Naive B cell (primary cell): Measurements from ENCODE around the gene PRKCE. TPM values are rescaled to one million over a fixed set of nuclear protein-coding genes. Genes with fewer than 3 reads are reported as not detected.

Source experiments
- ATAC-seq, 2 donors: fragments of 150-1000 bp; cut with Tn5 transposase; 2 replicates each; pipeline ENCODE4 v1.10.0; 2021; ENCODE audit warnings: low read depth in 2 of 2, mild to moderate bottlenecking in 2 of 2, moderate library complexity in 2 of 2
- DNase-seq: peaks from one replicate; pipeline ENCODE4 v3.0.0; 2022
- H3K27ac Mint-ChIP-seq, 6 donors: one replicate each; pipeline ENCODE4 v1.8.0; 2020 to 2022; ENCODE audit warnings: mild to moderate bottlenecking in 6 of 6, mixed read lengths in 6 of 6, moderate library complexity in 5 of 6, inconsistent platforms in 2 of 6
- H3K27me3 Mint-ChIP-seq, 3 donors: one replicate each; pipeline ENCODE4 v1.8.0; 2021 to 2022; ENCODE audit warnings: mixed read lengths in 3 of 3, mild to moderate bottlenecking in 1 of 3
- H3K36me3 Mint-ChIP-seq, 2 donors: one replicate each; pipeline ENCODE4 v1.8.0; 2020 to 2022; ENCODE audit warnings: mixed read lengths in 2 of 2, inconsistent platforms in 1 of 2, mild to moderate bottlenecking in 1 of 2
- H3K4me1 Mint-ChIP-seq, 3 donors: one replicate each; pipeline ENCODE4 v1.8.0; 2020 to 2022; ENCODE audit warnings: mixed read lengths in 3 of 3, inconsistent platforms in 1 of 3, mild to moderate bottlenecking in 1 of 3, moderate library complexity in 1 of 3
- H3K4me3 Mint-ChIP-seq, 8 donors: one replicate each; pipeline ENCODE4 v1.8.0; 2020 to 2022; ENCODE audit warnings: mild to moderate bottlenecking in 8 of 8, mixed read lengths in 8 of 8, moderate library complexity in 8 of 8, inconsistent platforms in 2 of 8
- H3K9me3 Mint-ChIP-seq, 7 donors: one replicate each; pipeline ENCODE4 v1.8.0; 2020 to 2022; ENCODE audit warnings: mixed read lengths in 7 of 7, mild to moderate bottlenecking in 5 of 7, inconsistent platforms in 2 of 7, moderate library complexity in 1 of 7
- polyA plus RNA-seq, 6 donors: library from polyadenylated mRNA; unstranded; fragments of 300-500 nt; fragmentation: Illumina TruSeq; gene quantifications; one replicate each; pipeline ENCODE4 v1.2.3, GENCODE V29; 2021; ENCODE audit warnings: low read depth in 6 of 6

PRKCE gene
- polyA plus RNA-seq, 6 donors from 2014 or later = 14.8 to 33.3 (median 23.2) TPM

- DNase-seq (peak; percentile 16), ATAC-seq (peak; percentile 85 to 89)
- Mint-ChIP-seq H3K9me3 (no peaks in the 10 kb centered on the region), H3K4me3 (peak overlapping the region; percentile 54 to 86 (median 72)), H3K36me3 (no peaks in the 10 kb centered on the region), H3K27ac (peak overlapping the region; percentile 84 to 97 (median 94)), H3K4me1 (peaks cover 49 to 70% (median 54%) of the 10 kb centered on the region in 3 donors), H3K27me3 (no peaks in the 10 kb centered on the region)
Measured at GRCh38 chr2:45919711-45920111, 268.2 kb downstream of the PRKCE start.

- Mint-ChIP-seq H3K36me3 (no peaks in the 10 kb centered on the region), H3K27ac (no peak overlapping the region), H3K27me3 (no peaks in the 10 kb centered on the region), H3K4me3 (no peak overlapping the region), H3K4me1 (peaks cover 32 to 51% (median 39%) of the 10 kb centered on the region in 3 donors), H3K9me3 (no peaks in the 10 kb centered on the region)
- DNase-seq (no peak), ATAC-seq (no peak)
Measured at GRCh38 chr2:45921921-45922320, 270.4 kb downstream of the PRKCE start.

GRCh38 chr2:45922577-45922988, 271.1 kb downstream of the PRKCE start:
- H3K36me3 Mint-ChIP-seq = no peaks in the 10 kb centered on the region
- ATAC-seq (no peak), DNase-seq (no peak)
- H3K9me3 Mint-ChIP-seq = no peaks in the 10 kb centered on the region
- no peak overlapping the region for H3K27ac Mint-ChIP-seq
- H3K4me3 Mint-ChIP-seq = no peak overlapping the region
- H3K27me3 Mint-ChIP-seq = no peaks in the 10 kb centered on the region
- H3K4me1 Mint-ChIP-seq = peaks cover 32 to 48% (median 37%) of the 10 kb centered on the region in 3 donors

GRCh38 chr2:45923701-45924100, 272.2 kb downstream of the PRKCE start:
- peaks cover 29 to 46% (median 32%) of the 10 kb centered on the region in 3 donors for H3K4me1 Mint-ChIP-seq
- no peaks in the 10 kb centered on the region for H3K36me3 Mint-ChIP-seq
- peak overlapping the region in 4 of 6 donors; percentile 17 to 76 (median 42) for H3K27ac Mint-ChIP-seq
- no peak for DNase-seq
- H3K27me3 Mint-ChIP-seq = no peaks in the 10 kb centered on the region
- no peak overlapping the region for H3K4me3 Mint-ChIP-seq
- no peaks in the 10 kb centered on the region for H3K9me3 Mint-ChIP-seq
- ATAC-seq = no peak

- DNase-seq (no peak), ATAC-seq (no peak)
- H3K36me3 Mint-ChIP-seq = no peaks in the 10 kb centered on the region
- no peak overlapping the region for H3K4me3 Mint-ChIP-seq
- H3K9me3 Mint-ChIP-seq = peaks cover 0 to 3% (median 0%) of the 10 kb centered on the region in 7 donors
- H3K4me1 Mint-ChIP-seq = peaks cover 29 to 46% (median 33%) of the 10 kb centered on the region in 3 donors
- no peaks in the 10 kb centered on the region for H3K27me3 Mint-ChIP-seq
- peak overlapping the region in 1 of 6 donors; percentile 37 for H3K27ac Mint-ChIP-seq
Measured at GRCh38 chr2:45925026-45925425, 273.6 kb downstream of the PRKCE start.

GRCh38 chr2:45925636-45926366, 274.3 kb downstream of the PRKCE start:
- no peaks in the 10 kb centered on the region for H3K27me3 Mint-ChIP-seq
- DNase-seq (no peak), ATAC-seq (no peak)
- H3K27ac Mint-ChIP-seq = peak overlapping the region in 4 of 6 donors; percentile 32 to 69 (median 48)
- peaks cover 0 to 3% (median 0%) of the 10 kb centered on the region in 7 donors for H3K9me3 Mint-ChIP-seq
- peaks cover 29 to 46% (median 33%) of the 10 kb centered on the region in 3 donors for H3K4me1 Mint-ChIP-seq
- peak overlapping the region in 2 of 8 donors; percentile 6 to 71 for H3K4me3 Mint-ChIP-seq
- H3K36me3 Mint-ChIP-seq = no peaks in the 10 kb centered on the region

- DNase-seq = no peak
- Mint-ChIP-seq H3K36me3 (no peaks in the 10 kb centered on the region), H3K27ac (peak overlapping the region; percentile 90 to 98 (median 95)), H3K4me1 (peaks cover 32 to 44% (median 37%) of the 10 kb centered on the region in 3 donors), H3K9me3 (peaks cover 0 to 3% (median 0%) of the 10 kb centered on the region in 7 donors), H3K4me3 (peak overlapping the region in 5 of 8 donors; percentile 9 to 67 (median 33)), H3K27me3 (no peaks in the 10 kb centered on the region)
- ATAC-seq = no peak
Measured at GRCh38 chr2:45928946-45929345, 277.5 kb downstream of the PRKCE start.

GRCh38 chr2:45929674-45930395, 278.4 kb downstream of the PRKCE start:
- peak overlapping the region; percentile 90 to 98 (median 95) for H3K27ac Mint-ChIP-seq

GRCh38 chr2:45930396-45930792, 278.9 kb downstream of the PRKCE start:
- no peaks in the 10 kb centered on the region for H3K27me3 Mint-ChIP-seq
- peak overlapping the region in 2 of 8 donors; percentile 4 to 33 for H3K4me3 Mint-ChIP-seq
- H3K4me1 Mint-ChIP-seq = peaks cover 27 to 40% (median 37%) of the 10 kb centered on the region in 3 donors
- DNase-seq (no peak), ATAC-seq (peak; percentile 1 to 3)
- H3K9me3 Mint-ChIP-seq = peaks cover 0 to 3% (median 0%) of the 10 kb centered on the region in 7 donors
- H3K36me3 Mint-ChIP-seq = no peaks in the 10 kb centered on the region
- peak overlapping the region; percentile 26 to 97 (median 94) for H3K27ac Mint-ChIP-seq

More at GRCh38 chr2:45929674-45930395, 278.4 kb downstream of the PRKCE start:
- ATAC-seq (peak; percentile 96 to 97), DNase-seq (peak; percentile 70)
- Mint-ChIP-seq H3K9me3 (peaks cover 0 to 3% (median 0%) of the 10 kb centered on the region in 7 donors), H3K4me1 (peaks cover 26 to 38% (median 37%) of the 10 kb centered on the region in 3 donors), H3K4me3 (peak overlapping the region; percentile 0 to 73 (median 32)), H3K36me3 (no peaks in the 10 kb centered on the region), H3K27me3 (no peaks in the 10 kb centered on the region)

GRCh38 chr2:45932278-45932975, 281.0 kb downstream of the PRKCE start:
- peaks cover 35 to 52% (median 38%) of the 10 kb centered on the region in 3 donors for H3K4me1 Mint-ChIP-seq
- no peak overlapping the region for H3K4me3 Mint-ChIP-seq
- no peaks in the 10 kb centered on the region for H3K36me3 Mint-ChIP-seq
- no peak for ATAC-seq
- no peak for DNase-seq
- H3K9me3 Mint-ChIP-seq = peaks cover 0 to 3% (median 0%) of the 10 kb centered on the region in 7 donors
- no peaks in the 10 kb centered on the region for H3K27me3 Mint-ChIP-seq
- H3K27ac Mint-ChIP-seq = peak overlapping the region in 3 of 6 donors; percentile 79 to 87 (median 80)

- DNase-seq (peak; percentile 52), ATAC-seq (peak; percentile 61 to 79)
- Mint-ChIP-seq H3K36me3 (no peaks in the 10 kb centered on the region), H3K9me3 (no peaks in the 10 kb centered on the region), H3K4me3 (peak overlapping the region in 3 of 8 donors; percentile 29 to 50 (median 32)), H3K4me1 (peaks cover 17 to 33% (median 30%) of the 10 kb centered on the region in 3 donors), H3K27me3 (no peaks in the 10 kb centered on the region), H3K27ac (peak overlapping the region in 5 of 6 donors; percentile 72 to 89 (median 84))
Measured at GRCh38 chr2:45935791-45936622, 284.5 kb downstream of the PRKCE start.

GRCh38 chr2:45936623-45936979, 285.1 kb downstream of the PRKCE start:
- H3K4me1 Mint-ChIP-seq = peaks cover 23 to 33% (median 30%) of the 10 kb centered on the region in 3 donors
- no peak for DNase-seq
- H3K27me3 Mint-ChIP-seq = no peaks in the 10 kb centered on the region
- peaks cover 0 to 5% of the 10 kb centered on the region in 2 donors for H3K36me3 Mint-ChIP-seq
- no peak for ATAC-seq
- peak overlapping the region in 3 of 6 donors; percentile 47 to 89 (median 72) for H3K27ac Mint-ChIP-seq
- no peaks in the 10 kb centered on the region for H3K9me3 Mint-ChIP-seq
- H3K4me3 Mint-ChIP-seq = no peak overlapping the region
